Suppressor macrophage (primary cell): ENCODE measurements around the gene SLFN12L.

ENCODE experiments used
- DNase-seq, 4 experiments: peaks; one replicate each; pipeline ENCODE4 v3.0.0-alpha.2; 2020 to 2022

The SLFN12L gene

GRCh38 chr17:35432176-35433074 lies 105.1 kb downstream of the SLFN12L start, which contains the start of gene SLFN12:
TSS of gene SLFN12 (minus strand) at chr17:35432500. CDS start at chr17:35423028, 9,472 bp downstream.
- DNase-seq: peak; percentile 75 to 86 (median 82)

GRCh38 chr17:35429702-35430101 lies 107.8 kb downstream of the SLFN12L start:
- DNase-seq: no peak

GRCh38 chr17:35428229-35428628 lies 109.2 kb downstream of the SLFN12L start:
- DNase-seq: no peak

GRCh38 chr17:35423761-35424160 lies 113.7 kb downstream of the SLFN12L start:
- no peak for DNase-seq
